HG03060 (cell line): ENCODE measurements around the gene RPS6KB2.

ENCODE experiments used
- ATAC-seq: cut with Tn5 transposase; IDR thresholded peaks from one replicate; pipeline ENCODE4 v1.9.1; 2021; ENCODE audit warnings: low read depth, moderate number of reproducible peaks; ENCODE audit not compliant: unreplicated experiment

The RPS6KB2 gene

DNA sequence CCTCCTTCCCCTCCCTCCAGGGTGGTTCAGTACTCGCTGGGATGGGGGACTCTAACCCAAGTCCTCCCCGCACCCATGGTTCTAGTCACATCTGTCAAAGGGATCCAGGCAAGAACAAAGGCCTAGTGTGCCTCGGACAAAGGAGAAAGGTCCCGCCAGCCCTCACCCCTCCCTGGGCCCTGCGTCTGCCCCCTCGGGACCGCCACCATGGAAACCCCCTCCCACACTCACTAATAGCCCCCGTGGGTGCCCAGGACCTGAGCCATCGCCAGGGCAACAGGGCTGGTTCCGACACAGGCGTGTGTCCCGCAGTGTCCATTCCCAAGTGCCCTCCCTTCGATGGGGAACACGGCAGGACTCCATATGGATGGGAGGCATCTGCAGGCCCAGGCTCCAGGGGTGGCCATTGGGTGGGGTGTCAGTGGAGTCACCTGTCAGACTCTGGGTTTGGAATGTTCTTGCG is 17.9 kb upstream of the RPS6KB2 start:
- ATAC-seq: no peak

DNA sequence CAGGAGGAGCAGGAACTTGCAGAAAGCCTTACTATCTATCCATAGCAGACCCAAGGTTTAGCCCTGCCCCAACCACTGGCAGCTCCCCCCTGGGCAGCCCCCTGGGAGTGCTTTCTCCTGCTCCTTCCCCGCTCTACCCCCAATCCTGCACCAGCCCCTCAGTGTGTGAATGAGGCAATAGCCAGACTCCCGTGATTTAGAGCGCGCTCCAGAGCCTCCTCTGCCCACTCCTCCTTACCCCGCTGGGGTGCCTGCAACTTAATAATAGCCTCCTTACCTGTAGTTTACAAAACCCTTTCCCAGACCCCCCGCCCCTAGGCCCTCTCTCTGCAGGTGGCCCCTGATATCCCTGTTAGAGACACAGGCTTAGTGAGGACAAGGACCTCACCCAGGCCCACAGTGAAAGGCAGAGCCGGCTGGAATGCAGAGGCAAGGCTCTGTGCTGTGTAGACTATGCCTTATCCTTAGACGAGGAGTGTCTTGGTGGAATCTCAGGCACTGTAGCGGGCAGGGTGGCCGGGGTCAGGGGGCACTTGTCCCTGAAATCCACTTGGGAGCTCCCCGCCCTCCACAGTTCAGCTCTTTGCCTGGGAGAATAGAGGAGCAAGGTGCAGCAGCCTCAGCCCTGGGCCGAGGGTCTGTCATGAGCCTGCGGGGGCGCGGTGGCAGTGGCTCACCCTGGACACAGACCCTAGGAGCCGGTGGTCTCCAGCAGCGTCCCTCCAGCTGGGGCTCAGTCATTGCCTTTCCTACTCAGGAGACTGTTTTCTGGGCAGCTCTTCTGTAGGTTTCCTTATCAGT is 17.1 kb upstream of the RPS6KB2 start:
- no peak for ATAC-seq

DNA sequence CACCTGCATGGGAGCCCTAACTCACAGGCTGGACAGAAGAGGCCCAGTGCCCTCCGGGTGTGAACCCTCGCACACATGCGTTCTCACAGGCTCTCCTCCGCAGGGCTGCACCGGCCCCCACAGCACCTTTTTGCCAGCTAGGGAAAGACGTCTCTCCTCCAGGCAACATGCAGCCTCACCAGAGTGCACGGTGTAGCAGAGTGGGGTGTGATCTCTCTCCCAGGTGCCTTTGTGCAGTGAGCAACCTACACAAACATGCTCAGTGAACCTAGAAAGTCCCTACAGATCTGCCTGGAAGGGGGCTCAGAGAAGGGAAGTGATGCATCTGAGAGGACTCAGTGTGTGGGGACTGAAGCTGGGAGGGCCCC is 16.5 kb upstream of the RPS6KB2 start:
- no peak for ATAC-seq

DNA sequence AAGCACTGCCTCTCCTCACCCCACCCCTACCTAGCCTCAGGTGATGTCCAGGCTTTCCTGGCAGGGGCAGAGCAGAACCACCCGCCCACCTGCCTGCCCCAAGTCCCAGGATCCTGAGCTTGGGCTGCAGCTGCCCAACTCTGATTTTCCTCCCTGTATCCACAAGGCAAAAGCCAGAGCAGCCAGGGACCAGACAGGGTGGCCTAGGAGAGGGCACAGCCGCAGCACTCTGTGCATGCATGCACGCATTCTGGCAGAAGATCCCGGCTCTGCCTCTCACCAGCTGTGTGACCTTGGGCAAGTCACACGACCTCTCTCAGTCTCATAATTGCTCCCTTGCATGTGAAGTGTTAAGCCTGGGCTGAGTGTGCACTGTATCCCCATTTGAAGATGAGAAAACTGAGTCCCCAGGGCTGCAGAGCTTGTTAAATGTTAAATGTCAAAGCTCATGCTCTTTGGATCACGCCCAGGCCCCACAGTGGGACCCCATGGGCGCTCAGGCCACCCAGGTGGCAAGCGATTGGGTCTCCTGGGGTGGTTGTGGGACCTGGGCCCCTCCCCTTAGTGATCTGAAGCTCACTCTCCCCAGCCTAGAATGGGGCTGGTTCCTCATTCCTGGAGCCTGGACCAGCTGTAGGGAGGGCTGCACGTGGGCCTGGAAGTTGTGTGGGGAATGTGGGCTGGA is 15.7 kb upstream of the RPS6KB2 start:
- ATAC-seq: no peak

DNA sequence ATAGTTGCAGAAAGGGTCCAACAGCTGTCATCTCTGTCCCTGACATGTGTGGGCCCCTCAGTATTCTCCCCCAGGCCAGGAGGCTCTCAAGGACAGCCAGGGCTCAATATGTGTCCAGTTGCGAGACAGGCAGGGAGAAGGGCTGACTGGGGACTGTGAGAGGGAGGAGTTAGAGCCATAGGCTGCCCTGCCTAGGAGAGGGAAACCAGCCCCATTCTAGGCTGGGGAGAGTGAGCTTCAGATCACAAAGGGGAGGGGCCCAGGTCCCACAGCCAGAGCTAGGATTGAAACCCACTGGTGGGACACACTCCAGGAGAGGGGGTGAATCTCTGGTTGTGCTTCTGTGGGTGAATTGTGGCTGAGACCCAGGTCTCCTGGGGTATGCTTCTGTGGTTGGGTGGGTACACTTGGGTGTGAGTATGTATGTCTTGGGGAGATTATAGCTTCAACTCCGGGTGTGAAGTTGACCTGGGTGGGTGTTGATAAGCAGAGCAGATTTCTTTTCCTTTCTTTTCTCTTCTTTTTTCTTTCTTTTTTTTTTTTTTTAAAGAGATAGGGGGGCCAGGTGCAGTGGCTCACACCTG is 14.9 kb upstream of the RPS6KB2 start:
- no peak for ATAC-seq

DNA sequence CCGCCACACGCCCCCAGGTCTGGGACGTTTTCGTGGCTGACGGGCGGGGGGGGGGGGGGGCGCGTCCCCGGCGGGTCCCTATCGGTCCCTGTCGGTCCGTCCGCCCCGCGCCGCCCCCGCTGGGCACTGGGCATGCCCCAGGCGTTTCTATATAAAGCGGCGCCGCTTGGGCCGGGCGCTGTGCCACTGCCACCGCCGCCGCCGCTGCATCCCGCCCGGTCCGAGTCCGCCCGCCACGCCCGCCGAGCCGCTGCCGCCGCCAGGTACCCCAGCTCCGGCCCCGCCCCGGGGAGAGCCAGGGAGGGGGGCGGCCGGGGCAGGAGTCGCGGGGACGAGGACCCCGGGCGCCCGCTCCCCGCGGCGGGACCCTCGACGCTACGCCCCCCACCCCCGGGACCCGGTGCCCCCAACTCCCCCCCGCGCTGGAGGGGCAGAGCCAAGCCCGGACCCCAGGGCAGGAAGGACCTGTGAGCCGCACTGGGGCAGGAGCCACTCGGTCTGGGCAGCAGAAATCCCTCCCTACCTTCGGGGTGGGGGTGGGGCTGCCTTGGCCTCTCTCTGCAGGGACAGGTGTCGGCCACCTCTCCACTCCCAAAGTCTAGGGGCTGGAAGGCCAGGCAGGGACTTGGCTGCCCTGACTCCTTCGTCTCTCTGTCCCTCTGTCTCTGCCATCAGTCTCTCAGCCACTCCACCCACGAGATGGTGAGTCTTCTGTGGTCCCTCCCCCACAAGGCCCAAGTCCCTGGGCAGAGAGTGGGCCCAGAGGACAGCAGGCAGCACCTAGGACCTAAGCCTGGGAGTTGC is 12.6 kb upstream of the RPS6KB2 start, which contains the start of gene CARNS1:
TSS of gene CARNS1 (plus strand) at position 178 of the 804 bp plus-strand sequence. CDS start at position 700, 522 bp downstream.
- no peak for ATAC-seq

DNA sequence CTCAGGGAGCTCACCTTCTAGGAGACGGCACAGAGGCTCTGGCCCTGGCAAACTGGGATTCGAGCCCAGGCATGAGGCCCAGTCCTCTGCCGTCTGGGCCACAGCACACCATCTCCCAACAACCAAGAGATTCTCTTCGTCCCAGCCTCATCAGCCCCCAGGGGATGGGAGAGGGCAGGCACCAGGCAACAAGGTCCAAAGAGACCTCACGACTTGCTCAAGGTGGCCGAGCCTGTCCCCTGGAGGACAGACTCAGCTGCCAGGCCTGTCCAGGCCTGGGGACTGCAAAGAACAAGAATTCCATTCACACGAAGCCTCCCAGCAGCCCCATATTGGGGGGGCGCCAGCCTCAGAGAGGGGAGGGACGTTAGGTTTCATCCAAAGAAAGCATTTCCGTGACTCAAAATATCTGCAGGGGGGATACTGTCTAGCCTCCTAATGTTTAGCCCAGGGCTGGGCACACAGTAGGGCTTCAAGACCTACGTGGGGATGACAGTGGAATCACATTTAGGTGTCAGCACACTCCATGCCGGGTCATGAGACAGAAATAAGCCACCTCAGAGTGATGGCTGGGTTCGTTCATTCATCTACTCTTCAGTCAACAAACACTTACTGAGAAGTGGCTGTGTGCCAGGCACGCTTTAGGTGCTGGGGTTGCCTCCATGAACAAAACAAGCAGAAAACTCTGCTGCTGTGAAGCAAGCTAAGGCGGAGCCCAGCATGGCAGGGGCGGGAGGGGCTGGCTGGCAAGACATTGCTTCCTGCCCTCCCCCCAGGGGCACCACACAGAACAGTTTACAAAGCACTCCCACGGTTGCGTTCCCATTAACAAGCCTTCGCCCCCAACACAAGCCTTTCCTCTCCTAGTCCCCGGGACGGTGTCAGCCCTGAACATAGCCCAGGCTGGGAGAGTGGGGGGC is 11.6 kb upstream of the RPS6KB2 start:
- no peak for ATAC-seq

DNA sequence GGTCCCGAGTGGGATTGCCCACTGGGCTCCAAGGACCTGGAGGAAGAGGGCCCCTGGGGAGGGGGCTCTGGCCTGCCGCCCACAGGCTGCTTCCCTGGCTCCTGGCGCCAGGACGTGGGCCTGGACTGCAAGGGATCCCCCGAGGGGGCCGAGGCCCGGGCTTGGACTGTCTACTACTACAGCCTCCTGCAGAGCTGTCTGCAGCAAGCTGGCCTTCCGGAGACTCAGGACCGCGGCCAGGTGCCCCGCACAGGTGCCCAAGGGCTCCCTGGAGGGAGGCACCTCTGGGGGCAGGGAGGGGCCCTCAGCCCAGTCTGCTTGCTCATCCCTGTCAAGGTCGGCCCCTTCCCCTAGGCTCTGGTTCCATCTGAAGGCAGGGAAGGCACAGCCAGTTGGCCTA is 10.9 kb upstream of the RPS6KB2 start:
- ATAC-seq: no peak

DNA sequence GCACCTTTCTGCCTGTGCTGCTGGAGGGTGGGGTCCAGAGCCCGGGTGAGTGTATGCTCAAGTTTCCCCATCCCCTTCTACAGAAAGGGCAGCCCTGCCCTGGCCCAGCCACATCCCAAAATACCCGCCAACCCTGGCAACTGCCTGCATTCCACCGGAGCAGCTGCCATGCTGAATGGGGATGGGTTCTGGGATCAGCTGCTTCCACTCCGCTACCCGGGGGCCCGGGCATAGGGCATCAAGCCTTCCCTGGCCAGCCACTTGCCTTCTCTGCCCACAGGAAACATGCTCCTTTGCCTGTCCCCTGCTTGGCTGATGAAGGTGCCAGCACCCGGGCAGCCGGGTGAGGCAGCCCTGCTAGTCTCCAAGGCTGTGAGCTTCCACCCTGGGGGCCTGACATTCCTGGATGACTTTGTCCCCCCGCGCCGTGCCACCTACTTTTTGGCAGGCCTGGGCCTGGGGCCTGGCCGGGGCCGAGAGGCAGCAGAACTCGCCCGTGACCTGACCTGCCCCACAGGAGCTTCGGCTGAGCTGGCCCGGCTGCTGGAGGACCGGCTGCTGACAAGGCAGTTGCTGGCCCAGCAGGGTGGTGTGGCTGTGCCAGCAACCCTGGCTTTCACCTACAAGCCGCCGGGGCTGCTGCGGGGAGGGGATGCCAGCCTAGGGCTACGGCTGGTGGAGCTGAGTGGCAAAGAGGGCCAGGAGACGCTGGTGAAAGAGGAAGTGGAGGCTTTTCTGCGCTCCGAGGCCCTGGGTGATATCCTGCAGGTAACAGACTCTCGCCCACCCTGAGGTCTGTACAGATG is 9.6 kb upstream of the RPS6KB2 start:
- ATAC-seq: no peak

DNA sequence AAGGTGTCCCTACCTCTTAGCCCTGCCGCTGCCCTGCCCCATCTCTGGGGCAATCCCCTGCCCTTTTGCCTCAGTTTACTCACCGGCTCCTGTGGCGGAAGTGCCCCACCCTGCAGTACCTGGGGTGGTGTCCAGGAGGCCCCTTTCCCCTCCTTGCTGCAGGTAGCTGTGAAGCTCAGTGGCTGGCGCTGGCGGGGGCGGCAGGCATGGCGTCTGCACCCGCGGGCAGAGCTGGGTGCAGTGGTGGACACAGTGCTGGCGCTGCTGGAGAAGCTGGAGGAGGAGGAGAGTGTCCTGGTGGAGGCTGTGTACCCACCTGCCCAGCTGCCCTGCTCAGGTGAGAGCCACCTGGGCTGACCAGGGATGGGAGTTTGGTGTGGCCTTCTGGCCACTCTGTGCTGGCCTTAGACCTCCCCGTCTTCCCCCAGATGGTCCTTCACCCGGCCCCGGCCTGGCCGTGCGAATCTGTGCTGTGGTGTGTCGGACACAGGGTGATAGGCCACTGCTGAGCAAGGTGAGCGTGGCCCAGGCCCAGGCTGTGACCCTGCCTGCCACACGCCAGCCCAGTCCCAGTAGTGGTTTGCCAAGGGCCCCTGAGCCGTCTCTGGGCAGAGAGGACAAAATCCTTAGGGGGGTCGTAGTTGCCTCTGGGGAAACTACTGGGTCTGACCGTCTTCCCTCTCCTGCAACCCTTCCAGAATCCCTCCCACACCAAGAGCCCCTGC is 8.8 kb upstream of the RPS6KB2 start:
- no peak for ATAC-seq

DNA sequence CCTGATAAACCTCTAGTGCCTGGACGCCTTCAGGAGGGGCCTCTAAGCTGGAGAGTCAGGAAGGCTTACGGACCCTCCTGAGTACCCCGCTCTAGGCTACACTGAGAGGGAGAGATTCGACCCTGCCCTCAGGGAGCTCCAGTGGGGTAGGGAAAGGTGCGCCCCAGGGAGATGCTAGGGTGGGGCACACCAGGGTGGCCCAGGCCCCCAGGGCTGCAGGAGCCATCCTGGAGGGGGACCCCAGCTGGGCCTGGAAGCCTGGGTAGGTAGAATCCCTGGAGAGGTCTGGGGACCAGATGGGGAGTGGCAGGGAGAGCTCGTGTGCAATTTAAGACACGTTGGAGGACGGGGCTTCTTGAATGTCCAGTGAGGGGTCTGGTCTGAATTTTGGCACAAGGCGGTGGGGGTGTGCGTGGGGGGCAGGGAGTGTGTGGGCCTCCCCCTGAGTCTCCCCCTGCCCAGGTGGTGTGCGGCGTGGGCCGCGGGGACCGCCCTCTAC is 8.1 kb upstream of the RPS6KB2 start:
- no peak for ATAC-seq

DNA sequence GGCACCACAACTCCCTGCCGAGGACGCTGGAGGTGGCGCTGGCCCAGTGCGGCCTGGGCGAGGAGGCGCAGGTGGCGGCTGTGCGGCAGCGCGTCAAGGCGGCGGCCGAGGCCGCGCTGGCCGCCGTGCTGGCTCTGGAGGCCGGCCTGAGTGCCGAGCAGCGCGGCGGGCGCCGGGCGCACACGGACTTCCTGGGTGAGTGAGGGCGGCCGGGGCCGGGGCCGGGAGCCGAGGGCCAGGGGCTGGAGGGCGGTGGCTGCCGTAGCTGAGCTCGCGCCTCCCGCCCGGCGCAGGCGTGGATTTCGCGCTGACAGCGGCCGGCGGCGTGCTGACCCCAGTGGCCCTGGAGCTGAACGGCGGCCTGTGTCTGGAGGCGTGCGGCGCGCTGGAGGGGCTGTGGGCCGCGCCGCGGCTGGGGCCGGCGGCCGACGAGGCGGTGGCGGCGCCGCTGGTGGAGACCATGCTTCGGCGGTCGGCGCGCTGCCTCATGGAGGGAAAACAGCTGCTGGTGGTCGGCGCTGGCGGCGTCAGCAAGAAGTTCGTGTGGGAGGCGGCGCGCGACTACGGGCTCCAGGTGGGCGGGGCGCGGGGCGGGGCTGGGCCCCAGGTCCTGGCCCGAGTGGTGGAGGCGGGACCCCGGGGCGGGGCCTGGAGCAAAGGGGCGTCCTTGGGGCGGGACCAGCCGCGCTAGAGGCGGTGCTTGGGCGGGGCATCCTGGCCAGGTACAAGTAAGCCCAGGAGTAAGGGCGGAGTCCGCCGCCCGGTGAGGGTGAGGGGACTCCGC is 7.5 kb upstream of the RPS6KB2 start:
- ATAC-seq: no peak

DNA sequence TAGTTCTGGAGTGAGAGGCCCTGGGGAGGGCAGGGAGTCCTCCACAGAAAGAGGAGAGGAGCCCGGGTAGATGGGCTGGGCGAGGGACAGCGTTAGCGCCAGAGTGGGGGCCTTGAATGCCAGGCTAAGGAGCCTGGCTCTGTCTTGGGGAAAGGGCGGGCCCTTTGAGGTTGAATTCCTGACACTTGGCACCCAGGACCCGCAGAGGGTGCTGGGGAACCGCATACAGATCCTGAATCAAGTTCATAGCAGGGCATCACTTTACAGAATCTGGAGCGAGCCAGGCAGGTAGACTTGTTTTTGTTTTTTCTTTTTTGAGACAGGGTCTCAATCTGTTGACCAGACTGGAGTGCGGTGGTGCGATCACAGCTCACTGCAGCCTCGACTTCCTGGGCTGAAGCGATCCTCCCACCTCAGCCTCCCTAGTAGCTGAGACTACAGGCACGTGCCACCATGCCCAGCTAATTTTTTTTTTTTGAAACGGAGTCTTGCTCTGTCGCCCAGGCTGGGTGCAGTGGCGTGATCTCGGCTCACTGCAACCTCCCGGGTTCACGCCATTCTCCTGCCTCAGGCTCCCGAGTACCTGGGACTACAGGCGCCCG is 6.8 kb upstream of the RPS6KB2 start:
- no peak for ATAC-seq

DNA sequence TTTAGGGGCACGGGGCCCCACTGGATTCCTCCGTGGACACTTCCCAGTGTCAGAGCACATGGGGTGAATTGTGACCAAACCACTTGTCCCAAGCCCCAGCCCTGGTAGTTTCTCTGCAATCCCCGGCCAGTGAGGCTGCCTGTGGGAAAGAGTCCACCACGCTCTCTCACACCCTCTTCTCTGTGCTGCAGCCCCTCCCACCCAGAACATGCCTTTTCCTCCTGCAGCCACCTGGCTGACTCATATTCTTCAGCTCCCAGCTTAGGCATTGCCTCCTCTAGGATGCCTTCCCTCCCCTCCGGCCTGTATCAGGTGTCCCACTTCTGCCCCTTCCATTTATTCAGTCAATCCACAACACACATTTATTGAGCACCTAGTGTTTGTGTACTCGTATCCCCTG is 5.4 kb upstream of the RPS6KB2 start:
- no peak for ATAC-seq

DNA sequence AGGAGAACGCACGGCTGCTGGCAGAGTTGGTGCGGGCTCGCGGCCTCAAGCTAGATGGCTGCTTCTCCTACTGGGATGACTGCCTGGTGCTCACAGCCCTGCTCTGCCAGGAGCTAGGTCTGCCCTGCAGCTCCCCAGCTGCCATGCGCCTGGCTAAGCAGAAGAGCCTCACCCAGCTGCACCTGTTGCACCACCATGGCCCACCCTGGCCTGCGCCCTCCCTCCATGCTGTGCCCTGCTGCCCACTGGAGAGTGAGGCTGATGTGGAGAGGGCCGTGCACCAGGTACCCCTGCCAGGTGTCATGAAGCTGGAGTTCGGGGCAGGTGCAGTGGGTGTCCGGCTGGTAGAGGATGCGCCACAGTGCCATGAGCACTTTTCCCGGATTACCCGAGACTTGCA is 4.8 kb upstream of the RPS6KB2 start:
- ATAC-seq: no peak

DNA sequence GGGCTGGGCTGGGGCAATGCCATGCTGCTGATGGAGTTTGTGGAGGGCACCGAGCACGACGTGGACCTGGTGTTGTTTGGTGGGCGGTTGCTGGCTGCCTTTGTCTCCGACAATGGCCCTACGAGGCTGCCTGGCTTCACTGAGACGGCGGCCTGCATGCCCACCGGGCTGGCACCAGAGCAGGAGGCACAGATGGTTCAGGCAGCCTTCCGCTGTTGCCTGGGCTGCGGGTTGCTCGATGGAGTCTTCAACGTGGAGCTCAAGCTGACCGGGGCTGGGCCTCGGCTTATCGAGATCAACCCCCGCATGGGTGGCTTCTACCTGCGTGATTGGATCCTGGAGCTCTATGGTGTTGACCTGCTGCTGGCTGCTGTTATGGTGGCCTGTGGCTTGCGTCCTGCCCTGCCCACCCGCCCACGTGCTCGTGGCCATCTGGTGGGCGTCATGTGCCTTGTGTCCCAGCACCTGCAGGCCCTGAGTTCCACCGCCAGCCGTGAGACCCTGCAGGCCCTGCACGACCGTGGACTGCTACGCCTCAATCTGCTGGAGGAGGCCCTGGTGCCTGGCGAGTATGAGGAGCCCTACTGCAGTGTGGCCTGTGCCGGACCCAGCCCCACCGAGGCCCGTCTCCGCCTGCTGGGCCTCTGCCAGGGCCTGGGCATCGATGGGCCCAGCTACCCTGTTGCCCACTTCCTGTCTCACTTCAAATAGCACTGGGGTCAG is 4.2 kb upstream of the RPS6KB2 start:
- no peak for ATAC-seq
